ENCODE data around the gene RNF166.

- TF ChIP-seq CTCF (IDR thresholded peaks at IDR 0.05) (no peak), POLR2AphosphoS5 (IDR thresholded peaks at IDR 0.05) (no peak)
Measured at GRCh38 chr16:88721236-88721635, 15.0 kb upstream of the RNF166 start.

Data from esophagus muscularis mucosa (tissue), 3 donors.